ENCODE measurements around the gene FYB2.

Gene FYB2

DNA sequence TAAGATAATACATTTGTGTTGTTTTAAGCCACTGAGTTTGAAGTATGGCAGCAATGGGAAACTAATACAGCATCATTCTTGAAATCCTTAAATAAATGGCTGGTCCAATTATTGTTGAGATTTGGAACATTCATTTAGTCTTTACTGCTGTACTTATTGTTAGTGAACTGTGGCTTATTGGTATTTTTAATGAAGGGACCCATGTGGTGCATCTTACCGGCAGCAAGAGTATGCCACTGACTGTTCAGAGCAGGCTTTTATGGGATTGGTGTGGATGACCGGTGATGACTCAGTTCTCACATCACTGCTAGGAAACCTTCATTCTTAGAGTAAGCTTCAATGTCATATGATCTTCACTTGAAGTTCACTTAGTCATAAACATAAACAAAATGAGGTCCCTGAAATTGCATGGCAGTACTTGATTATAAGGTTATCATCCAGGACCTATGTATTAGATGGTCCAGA, 142.6 kb downstream of the FYB2 start:
- TF ChIP-seq, protein P1, sequence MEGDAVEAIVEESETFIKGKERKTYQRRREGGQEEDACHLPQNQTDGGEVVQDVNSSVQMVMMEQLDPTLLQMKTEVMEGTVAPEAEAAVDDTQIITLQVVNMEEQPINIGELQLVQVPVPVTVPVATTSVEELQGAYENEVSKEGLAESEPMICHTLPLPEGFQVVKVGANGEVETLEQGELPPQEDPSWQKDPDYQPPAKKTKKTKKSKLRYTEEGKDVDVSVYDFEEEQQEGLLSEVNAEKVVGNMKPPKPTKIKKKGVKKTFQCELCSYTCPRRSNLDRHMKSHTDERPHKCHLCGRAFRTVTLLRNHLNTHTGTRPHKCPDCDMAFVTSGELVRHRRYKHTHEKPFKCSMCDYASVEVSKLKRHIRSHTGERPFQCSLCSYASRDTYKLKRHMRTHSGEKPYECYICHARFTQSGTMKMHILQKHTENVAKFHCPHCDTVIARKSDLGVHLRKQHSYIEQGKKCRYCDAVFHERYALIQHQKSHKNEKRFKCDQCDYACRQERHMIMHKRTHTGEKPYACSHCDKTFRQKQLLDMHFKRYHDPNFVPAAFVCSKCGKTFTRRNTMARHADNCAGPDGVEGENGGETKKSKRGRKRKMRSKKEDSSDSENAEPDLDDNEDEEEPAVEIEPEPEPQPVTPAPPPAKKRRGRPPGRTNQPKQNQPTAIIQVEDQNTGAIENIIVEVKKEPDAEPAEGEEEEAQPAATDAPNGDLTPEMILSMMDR (IDR thresholded peaks at IDR 0.05; ENCODE audit: borderline replicate concordance, insufficient read depth, low read depth, low read length): no peak
- H3K4me3 ChIP-seq (ENCODE audit: low read depth, low read length): no peak overlapping the region

DNA sequence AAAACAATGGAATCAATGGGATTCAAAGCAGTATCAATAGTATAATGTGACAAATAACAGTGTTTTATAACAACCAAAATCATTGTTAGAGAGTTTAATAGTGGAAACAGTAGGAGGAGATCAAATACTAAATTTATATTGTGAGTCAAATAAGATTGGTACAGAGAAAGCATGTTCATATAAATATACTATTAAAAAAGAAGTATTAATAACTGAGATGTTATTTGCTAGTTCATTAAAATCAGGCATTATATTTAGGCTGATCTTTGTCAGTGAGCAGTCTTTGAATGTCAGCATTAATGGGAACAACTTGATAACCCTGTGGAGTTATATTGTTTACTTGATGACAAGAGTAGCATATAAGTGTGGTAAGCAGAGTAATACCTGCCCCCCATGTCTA, 143.4 kb downstream of the FYB2 start:
- TF ChIP-seq, protein P1 (IDR thresholded peaks at IDR 0.05; ENCODE audit: borderline replicate concordance, insufficient read depth, low read depth, low read length): no peak
- H3K4me3 ChIP-seq (ENCODE audit: low read depth, low read length): no peak overlapping the region

DNA sequence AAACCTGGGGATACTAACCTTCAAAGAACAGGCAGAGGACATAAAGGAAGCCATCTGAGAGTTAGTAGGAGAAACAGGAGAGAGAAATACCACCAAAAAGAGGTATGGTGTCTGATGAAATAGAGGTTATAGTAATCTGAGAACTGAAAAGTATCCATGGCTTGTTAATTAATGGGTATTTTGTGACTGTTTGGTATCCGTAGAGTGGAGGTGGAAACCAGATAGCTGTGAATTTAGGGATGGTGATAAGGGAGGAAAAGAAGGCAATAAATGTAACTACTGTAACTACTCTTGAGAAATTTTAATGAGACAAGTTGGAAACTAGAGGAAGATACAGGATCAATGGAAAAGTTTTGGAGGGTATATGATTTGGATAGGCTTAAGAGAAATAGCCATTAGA, 146.6 kb downstream of the FYB2 start:
- H3K4me3 ChIP-seq (ENCODE audit: low read depth, low read length): no peak overlapping the region
- TF ChIP-seq, protein P1 (IDR thresholded peaks at IDR 0.05; ENCODE audit: borderline replicate concordance, insufficient read depth, low read depth, low read length): no peak

DNA sequence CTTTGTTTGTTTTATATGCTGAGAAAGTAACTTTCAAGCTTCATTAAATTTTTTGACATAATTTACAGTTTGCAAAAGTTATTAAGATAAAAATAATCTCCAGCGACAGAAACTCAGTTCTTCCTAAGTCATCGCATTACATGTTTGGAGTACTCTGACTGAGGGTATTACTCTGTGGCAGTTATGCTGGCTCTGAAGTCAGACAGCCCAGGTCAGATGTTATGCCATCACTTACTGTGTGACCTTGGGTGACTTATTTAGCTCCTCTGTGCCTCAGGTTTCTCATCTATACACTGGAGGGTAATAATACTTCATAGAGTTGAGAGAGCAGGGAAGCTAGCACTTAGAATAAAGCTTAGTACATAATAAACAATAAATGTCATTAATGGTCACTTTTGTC, 147.7 kb downstream of the FYB2 start:
- no peak overlapping the region for H3K4me3 ChIP-seq (ENCODE audit: low read depth, low read length)
- TF ChIP-seq, protein P1 (IDR thresholded peaks at IDR 0.05; ENCODE audit: borderline replicate concordance, insufficient read depth, low read depth, low read length): no peak

DNA sequence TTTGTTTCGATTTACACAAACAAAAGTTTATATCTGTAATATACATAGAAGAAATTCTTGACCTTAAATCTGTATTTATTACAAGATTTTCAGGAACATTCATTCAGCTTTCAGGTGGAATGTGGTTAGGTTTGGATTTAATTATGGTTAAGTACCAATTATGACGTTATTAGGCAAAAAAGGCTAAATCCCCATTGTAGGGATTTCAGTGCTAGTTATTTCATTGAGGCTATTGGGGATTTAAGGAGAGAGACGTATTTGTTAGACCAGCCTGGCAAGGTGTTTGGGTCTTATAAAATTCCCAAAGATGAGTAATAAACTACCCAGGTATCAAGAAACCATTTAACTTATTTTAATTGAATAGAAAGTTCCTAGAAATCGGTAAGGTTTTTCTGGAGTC, 148.1 kb downstream of the FYB2 start:
- no peak overlapping the region for H3K4me3 ChIP-seq (ENCODE audit: low read depth, low read length)
- TF ChIP-seq, protein P1 (IDR thresholded peaks at IDR 0.05; ENCODE audit: borderline replicate concordance, insufficient read depth, low read depth, low read length): no peak

DNA sequence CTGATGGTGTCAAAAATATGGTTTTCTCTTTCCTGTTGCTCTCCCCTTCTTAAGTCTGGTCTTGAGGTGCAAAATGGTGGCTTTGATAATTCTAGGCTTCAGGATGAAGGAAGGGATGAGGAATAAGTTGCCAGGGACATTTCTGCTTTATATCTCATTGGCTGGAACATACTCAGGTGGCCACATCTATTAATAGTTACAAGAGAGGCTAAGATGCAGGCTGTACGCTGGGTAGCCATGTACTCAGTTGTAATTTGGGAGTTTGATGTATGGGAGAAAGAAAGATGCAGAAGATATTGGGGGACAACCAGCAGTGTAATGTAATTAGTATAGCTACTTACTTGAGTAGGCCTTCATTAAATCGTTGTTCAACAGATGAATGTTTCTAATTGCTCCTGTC, 148.9 kb downstream of the FYB2 start:
- TF ChIP-seq, protein P1 (IDR thresholded peaks at IDR 0.05; ENCODE audit: borderline replicate concordance, insufficient read depth, low read depth, low read length): no peak
- H3K4me3 ChIP-seq (ENCODE audit: low read depth, low read length): no peak overlapping the region
